Endothelial cell of umbilical vein (primary cell): ENCODE data around the gene PIGV. TPM values are rescaled to one million over a fixed set of nuclear protein-coding genes. Genes with fewer than 3 reads are reported as not detected.

Experiments
- BruUV-seq: library from RNA; stranded (reverse); fragments of 400-500 nt; replicated peaks from 2 replicates; lab custom pipeline; 2021; lab: Mats Ljungman, UMichigan
- CTCF ChIA-PET: fragments of 300-600, 350-600 bp; sonication (Branson Sonifier 250); formaldehyde crosslinking; loops from one replicate; lab custom pipeline; 2021; ENCODE audit warnings: antibody characterized with exemption, inconsistent platforms; lab: Charles Lee
- POLR2A ChIA-PET: fragments of 300-600, 350-600 bp; sonication (Branson Sonifier 250); formaldehyde crosslinking; loops from one replicate; lab custom pipeline; 2021; ENCODE audit warnings: antibody characterized with exemption, inconsistent platforms; lab: Charles Lee
- DNase-seq: peaks from one replicate; pipeline ENCODE4 v3.0.0-alpha.2; 2011; ENCODE audit warnings: low read depth, low spot score
- FAIRE-seq: peaks from 2 replicates; lab custom pipeline; 2011; peaks lifted over from hg19 to GRCh38; lab: Jason Lieb, UNC
- H2AFZ ChIP-seq: 2 replicates; pipeline ENCODE4 v1.6.0; 2012; ENCODE audit warnings: low read depth, low read length, control low read depth, inconsistent platforms
- H3K27ac ChIP-seq: 2 replicates; pipeline ENCODE4 v1.5.1; 2011; ENCODE audit warnings: low read depth, mild to moderate bottlenecking, control low read depth, low read length, moderate library complexity; ENCODE audit not compliant: insufficient read depth
- H3K27me3 ChIP-seq, 2 experiments: 2 replicates each; pipeline versions ENCODE4 v1.6.0 to v1.6.1; 2011; ENCODE audit warnings: low read length in 2 of 2, mixed read lengths in 1 of 2; ENCODE audit not compliant: control insufficient read depth in 2 of 2, insufficient read depth in 2 of 2
- H3K36me3 ChIP-seq, 2 experiments: 2 replicates in 1 of 2; 3 replicates in 1 of 2; pipeline ENCODE4 v1.5.1; 2011; ENCODE audit warnings: low read length in 2 of 2, mild to moderate bottlenecking in 1 of 2, moderate library complexity in 1 of 2; ENCODE audit not compliant: control insufficient read depth in 2 of 2, insufficient read depth in 2 of 2; ENCODE audit errors: extremely low read depth in 1 of 2
- H3K4me1 ChIP-seq: 3 replicates; pipeline ENCODE4 v1.5.1; 2011; ENCODE audit warnings: mild to moderate bottlenecking, low read length; ENCODE audit not compliant: control insufficient read depth, insufficient read depth; ENCODE audit errors: extremely low read depth
- H3K4me2 ChIP-seq: 2 replicates; pipeline ENCODE4 v1.6.1; 2011; ENCODE audit warnings: low read length, control low read depth, mixed read lengths; ENCODE audit not compliant: insufficient read depth
- H3K4me3 ChIP-seq, 3 experiments: fragments of 200-600 bp in 1 of 3; sonication (generic), shearing (Covaris generic) in 1 of 3; replicated peaks in 1 of 3; 2 replicates each; pipeline ENCODE4 v1.5.1; 2011 to 2016; ENCODE audit warnings: control low read depth in 3 of 3, low read length in 3 of 3, mild to moderate bottlenecking in 2 of 3, inconsistent platforms in 1 of 3, low read depth in 1 of 3, moderate library complexity in 1 of 3; ENCODE audit not compliant: insufficient read depth in 1 of 3
- H3K79me2 ChIP-seq: 2 replicates; pipeline ENCODE4 v1.6.0; 2012; ENCODE audit warnings: low read length, inconsistent platforms; ENCODE audit not compliant: control insufficient read depth, insufficient read depth
- H3K9ac ChIP-seq: replicated peaks from 2 replicates; pipeline ENCODE3; 2011; ENCODE audit warnings: low read length, control low read depth; ENCODE audit not compliant: insufficient read depth; ENCODE audit errors: extremely low read depth
- H3K9me1 ChIP-seq: replicated peaks from 3 replicates; pipeline ENCODE4 v1.6.0; 2011; ENCODE audit warnings: mild to moderate bottlenecking, low read length; ENCODE audit not compliant: control insufficient read depth, insufficient read depth; ENCODE audit errors: extremely low read depth
- H3K9me3 ChIP-seq: replicated peaks from 2 replicates; pipeline ENCODE4 v1.5.1; 2012; ENCODE audit warnings: low read length, inconsistent platforms; ENCODE audit not compliant: control insufficient read depth, insufficient read depth
- H4K20me1 ChIP-seq: replicated peaks from 2 replicates; pipeline ENCODE3; 2011; ENCODE audit warnings: mild to moderate bottlenecking, low read length; ENCODE audit not compliant: control insufficient read depth, insufficient read depth; ENCODE audit errors: extremely low read depth
- CTCF ChIP-seq, 2 donors: IDR thresholded peaks; 1 replicate in 1 of 2; 2 replicates in 1 of 2; pipeline ENCODE4 v1.5.1; 2011; ENCODE audit warnings: low read length in 2 of 2, mild to moderate bottlenecking in 2 of 2, moderate library complexity in 2 of 2, control low read depth in 1 of 2, inconsistent platforms in 1 of 2, low read depth in 1 of 2; ENCODE audit not compliant: insufficient read depth in 1 of 2; ENCODE audit errors: extremely low read depth in 1 of 2
- FOS ChIP-seq: IDR thresholded peaks from 2 replicates; pipeline ENCODE4 v1.6.1; 2011; ENCODE audit warnings: mild to moderate bottlenecking, low read length, moderate library complexity, borderline replicate concordance; ENCODE audit not compliant: insufficient read depth
- GATA2 ChIP-seq: IDR thresholded peaks from 2 replicates; pipeline ENCODE4 v1.7.0; 2011; ENCODE audit warnings: low read depth, mild to moderate bottlenecking, moderate library complexity, mixed read lengths, low read length; ENCODE audit not compliant: insufficient read length, insufficient read depth
- JUN ChIP-seq: IDR thresholded peaks from 2 replicates; pipeline ENCODE4 v1.6.1; 2011; ENCODE audit warnings: borderline replicate concordance, low read depth; ENCODE audit not compliant: insufficient read length, insufficient read depth
- POLR2A ChIP-seq: IDR thresholded peaks from 2 replicates; pipeline ENCODE4 v1.6.1; 2012; ENCODE audit warnings: low read depth, mild to moderate bottlenecking, control low read depth, low read length
- dilution Hi-C: fragments of 300-500 bp; cut with MboI; formaldehyde crosslinking; loops from one replicate; pipeline ENCODE4 v1.15.0; 2019; ENCODE audit warnings: low sequenced_read_pairs; ENCODE audit not compliant: extremely low pct_ligation_motif_present
- intact Hi-C: fragments of 100-400 bp; cut with micrococcal nuclease; formaldehyde crosslinking; loops from one replicate; pipeline ENCODE4 v1.10.0; 2022
- polyA plus RNA-seq, 4 experiments: library from polyadenylated mRNA; depleted of rRNA in 3 of 4; stranded (reverse) in 3 of 4; unstranded in 1 of 4; fragments of >200 nt; gene quantifications; 2 replicates each; pipeline versions ENCODE4 v1.2.1 to v1.2.3, GENCODE V29; 2011 to 2012; ENCODE audit warnings: missing spikeins in 1 of 4
- total RNA-seq: library from RNA; stranded (reverse); gene quantifications from 2 replicates; pipeline ENCODE4 v1.2.3, GENCODE V29; 2021

PIGV gene
- total and polyA plus RNA-seq, 2 donors (not counting 3 experiments of a cell fraction or from before 2014, with no cell fraction given): 7.5 to 11.9 TPM

- BruUV-seq: no TSS peak
- no peak for TF ChIP-seq FOS
- TF ChIP-seq CTCF (IDR thresholded peaks at IDR 0.05; ENCODE audit: extremely low read depth in 1 of 2, insufficient read depth in 1 of 2, low read depth in 1 of 2, low read length in 2 of 2): no peak
- TF ChIP-seq JUN: no peak
- TF ChIP-seq GATA2: no peak
- no peak for TF ChIP-seq POLR2A
- H3K4me1 ChIP-seq: no peaks in the 10 kb centered on the region
- no peaks in the 10 kb centered on the region for H3K79me2 ChIP-seq
- dilution Hi-C loops: no loop called here
- peaks cover 9 to 11% of the 10 kb centered on the region in 2 experiments for H3K36me3 ChIP-seq
- intact Hi-C loops: no loop called here
- no peak overlapping the region for H2AFZ ChIP-seq
- H3K9me1 ChIP-seq: no peaks in the 10 kb centered on the region
- ChIA-PET POLR2A (interaction anchor here (0.6 kb wide), 1 partner anchor 1490 kb away, joined by 13 read pairs; no protein-coding TSS in a partner anchor), CTCF (interaction anchor here (2.1 kb wide), 1 partner anchor 10 kb away, joined by 8 read pairs; no protein-coding TSS in a partner anchor)
- FAIRE-seq (no peak), DNase-seq (no peak)
- no peak overlapping the region for H3K27ac ChIP-seq
- H3K4me3 ChIP-seq: no peak overlapping the region
- H3K4me2 ChIP-seq: no peak overlapping the region
- H3K9ac ChIP-seq: no peak overlapping the region
- no peaks in the 10 kb centered on the region for H3K27me3 ChIP-seq
- H3K9me3 ChIP-seq: no peaks in the 10 kb centered on the region
- H4K20me1 ChIP-seq: no peaks in the 10 kb centered on the region
These were observed 52.0 kb downstream of the PIGV start for GRCh38 chr1:26839779-26840178.
